GM18498 (cell line): ENCODE data around the gene NHERF1.

Experiments used
- ATAC-seq: cut with Tn5 transposase; IDR thresholded peaks from one replicate; pipeline ENCODE4 v1.9.1; 2021; ENCODE audit warnings: mild to moderate bottlenecking, moderate library complexity; ENCODE audit not compliant: unreplicated experiment

The NHERF1 gene

DNA sequence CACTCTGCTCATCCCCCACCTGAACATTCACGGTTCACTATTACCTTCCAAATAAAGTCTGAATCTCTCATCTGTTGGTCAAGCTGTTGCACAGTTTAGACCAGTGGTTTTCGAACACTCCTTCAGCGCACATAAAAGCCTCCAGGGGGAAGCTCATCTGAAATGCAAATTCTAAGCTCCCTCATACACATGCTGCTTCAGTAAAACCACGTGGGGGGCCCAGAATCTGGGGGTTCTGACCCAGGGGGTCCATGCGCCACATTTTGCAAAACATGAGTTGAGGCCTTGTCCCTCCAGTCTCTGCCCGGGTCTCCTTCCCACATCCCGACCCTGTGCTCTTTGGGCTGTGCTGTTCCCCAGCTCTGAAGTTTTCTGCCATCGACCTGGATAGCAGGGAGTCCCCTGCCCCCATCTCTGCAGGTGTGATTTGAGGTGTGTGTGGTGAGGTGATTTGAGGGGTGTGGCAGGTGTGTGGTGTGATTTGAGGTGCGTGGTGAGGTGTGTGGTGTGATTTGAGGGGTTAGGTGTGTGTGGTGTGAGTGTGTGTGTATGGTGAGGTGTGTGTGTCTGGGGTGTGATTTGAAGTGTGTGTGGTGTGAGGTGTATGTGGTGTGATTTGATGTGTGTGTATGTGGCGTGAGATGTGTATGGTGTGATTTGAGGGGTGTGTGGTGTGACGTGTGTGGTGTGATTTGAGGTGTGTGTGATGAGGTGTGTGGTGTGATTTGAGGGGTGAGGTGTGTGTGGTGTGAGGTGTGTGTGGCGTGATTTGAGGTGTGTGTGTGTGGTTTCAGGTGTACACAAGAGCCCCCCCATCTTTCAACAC, 16.2 kb upstream of the NHERF1 start:
- ATAC-seq: no peak

DNA sequence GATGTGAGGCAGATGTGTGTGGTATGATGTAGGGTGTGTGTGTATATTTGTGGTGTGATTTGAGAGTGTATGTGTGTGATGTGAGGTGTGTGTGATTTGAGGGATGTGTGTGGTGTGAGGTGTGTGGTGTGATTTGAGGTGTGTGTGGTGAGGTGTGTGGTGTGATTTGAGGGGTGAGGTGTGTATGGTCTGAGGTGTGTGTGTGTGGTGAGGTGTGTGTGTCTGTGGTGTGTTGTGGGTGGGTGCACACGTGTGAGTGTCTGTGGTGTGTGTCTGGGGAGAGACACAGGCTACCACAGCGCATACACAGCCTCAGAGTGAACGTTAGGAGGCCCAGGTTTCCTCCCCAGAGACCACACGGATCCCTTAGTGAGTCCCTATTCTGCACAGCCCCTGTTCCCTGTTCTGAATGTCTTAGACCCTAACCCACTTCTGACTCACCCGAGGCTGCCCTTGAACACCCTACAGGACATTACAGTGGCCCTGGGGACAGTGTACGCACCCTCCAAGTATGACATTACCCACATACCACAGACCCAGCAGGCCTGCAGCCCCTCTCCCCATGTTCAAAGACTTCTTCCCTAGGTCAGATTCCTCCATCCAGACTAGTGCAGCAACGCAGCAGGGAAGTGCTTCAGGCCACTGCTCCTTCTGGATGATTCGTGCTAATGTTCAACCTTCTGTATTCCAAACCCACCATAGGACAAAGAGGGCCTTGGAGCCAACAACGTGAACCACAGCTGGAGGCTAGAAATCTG, 14.9 kb upstream of the NHERF1 start:
- no peak for ATAC-seq

- ATAC-seq: no peak
These were observed 14.2 kb upstream of the NHERF1 start for GRCh38 chr17:74734256-74734655.

- peak; percentile 36 for ATAC-seq
These were observed 11.7 kb upstream of the NHERF1 start, which contains the start of gene RAB37 for GRCh38 chr17:74736513-74737298. Gene RAB37, plus strand, starts transcription at chr17:74737256. Its CDS starts 17 bp downstream, at chr17:74737273.

- no peak for ATAC-seq
These were observed 11.0 kb upstream of the NHERF1 start for GRCh38 chr17:74737299-74738050.

- peak; percentile 50 for ATAC-seq
These were observed 10.1 kb upstream of the NHERF1 start for GRCh38 chr17:74738051-74738996.

GRCh38 chr17:74739227-74739831, 9.1 kb upstream of the NHERF1 start:
- no peak for ATAC-seq

DNA sequence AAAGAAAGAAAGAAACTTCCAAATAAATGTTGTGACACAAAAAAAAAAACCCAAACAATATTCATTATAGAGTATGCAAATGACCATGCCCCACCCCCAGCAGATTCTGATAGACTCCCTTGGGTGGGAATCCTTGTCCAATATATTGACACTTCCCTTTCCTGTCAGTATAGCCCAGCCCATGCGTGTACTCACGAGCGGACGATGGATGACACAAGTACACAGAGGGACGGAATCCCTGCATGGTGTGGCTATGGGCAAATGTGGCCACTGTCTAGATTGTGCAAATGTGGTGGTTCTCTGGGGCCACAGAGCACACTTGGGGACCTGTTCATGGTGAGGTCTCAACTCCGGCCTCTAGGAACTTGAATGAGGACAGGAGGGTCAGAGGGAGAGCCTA, 8.3 kb upstream of the NHERF1 start:
- ATAC-seq: no peak

DNA sequence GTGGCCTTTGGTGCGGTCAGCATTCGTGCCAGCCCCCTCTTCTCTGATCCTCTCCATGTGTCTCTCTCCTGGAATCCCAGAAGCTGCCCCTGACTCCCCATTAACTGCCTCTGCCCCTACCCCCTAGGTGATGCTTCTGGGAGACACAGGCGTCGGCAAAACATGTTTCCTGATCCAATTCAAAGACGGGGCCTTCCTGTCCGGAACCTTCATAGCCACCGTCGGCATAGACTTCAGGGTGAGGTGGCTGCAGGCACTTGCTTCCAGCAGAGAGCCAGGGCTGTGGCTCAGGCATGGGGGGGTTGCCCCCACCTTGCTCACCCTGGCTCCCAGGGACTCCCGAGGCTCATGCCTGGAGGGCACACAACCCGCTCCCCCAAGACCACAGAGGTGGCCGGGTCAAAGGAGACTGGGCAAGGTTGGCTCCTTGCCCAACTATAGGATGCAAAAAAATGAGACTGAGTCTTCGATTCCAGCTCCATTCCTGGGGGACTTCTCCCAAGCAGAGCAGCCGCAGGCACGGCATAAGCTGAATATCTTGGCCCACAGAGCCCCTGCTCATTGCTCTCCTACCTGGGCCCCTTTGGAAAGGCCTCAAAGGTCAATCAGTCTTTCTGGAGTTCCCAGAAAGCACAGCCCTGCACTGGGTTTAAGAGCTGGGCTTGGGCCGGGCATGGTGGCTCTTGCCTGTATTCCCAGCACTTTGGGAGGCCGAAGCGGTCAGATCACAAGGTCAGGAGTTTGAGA, 7.6 kb upstream of the NHERF1 start:
- no peak for ATAC-seq

- peak; percentile 43 for ATAC-seq
These were observed 6.3 kb upstream of the NHERF1 start for GRCh38 chr17:74742153-74742515.

DNA sequence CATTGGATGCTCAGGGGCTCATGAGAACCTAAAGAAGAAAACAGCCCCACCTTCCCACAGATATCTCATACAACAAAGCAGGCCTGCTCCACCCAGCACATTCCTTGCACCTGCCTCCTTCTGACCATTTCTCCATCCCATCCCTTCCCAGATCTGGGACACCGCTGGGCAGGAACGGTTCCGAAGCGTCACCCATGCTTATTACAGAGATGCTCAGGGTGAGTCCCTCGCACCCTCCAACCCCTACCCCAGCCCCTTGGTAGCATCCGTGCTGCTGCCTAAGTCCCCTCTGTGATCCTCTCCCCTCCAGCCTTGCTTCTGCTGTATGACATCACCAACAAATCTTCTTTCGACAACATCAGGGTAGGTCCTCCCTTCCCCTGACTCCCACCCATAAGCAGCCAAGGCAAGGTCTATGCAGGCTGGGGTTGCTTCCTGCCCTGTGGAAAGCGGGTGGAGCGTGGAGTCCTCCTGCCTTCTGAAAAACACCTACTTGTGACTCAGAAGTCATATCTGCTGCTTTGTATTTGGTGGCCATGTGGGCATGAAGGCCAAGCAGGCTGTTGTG, 5.4 kb upstream of the NHERF1 start:
- ATAC-seq: no peak

GRCh38 chr17:74743755-74744154, 4.7 kb upstream of the NHERF1 start:
- ATAC-seq: no peak

DNA sequence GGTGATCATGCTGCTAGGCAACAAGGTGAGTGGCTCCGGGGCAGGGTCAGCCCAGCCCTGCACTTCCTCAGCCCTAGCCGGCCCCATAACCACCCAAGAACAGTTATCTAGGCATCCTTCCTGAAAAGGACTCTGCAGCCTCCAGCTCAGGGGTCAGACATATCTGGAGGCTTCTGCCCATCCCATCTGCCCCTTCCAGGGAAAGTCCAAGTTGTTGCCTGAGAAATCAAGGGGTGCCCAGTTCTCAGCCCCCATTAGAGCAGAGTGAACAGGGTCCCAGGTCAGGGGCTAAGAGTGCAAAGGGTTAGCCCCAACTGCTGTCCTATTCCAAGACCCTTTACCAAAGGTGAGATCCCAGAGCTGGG, 4.1 kb upstream of the NHERF1 start:
- no peak for ATAC-seq

DNA sequence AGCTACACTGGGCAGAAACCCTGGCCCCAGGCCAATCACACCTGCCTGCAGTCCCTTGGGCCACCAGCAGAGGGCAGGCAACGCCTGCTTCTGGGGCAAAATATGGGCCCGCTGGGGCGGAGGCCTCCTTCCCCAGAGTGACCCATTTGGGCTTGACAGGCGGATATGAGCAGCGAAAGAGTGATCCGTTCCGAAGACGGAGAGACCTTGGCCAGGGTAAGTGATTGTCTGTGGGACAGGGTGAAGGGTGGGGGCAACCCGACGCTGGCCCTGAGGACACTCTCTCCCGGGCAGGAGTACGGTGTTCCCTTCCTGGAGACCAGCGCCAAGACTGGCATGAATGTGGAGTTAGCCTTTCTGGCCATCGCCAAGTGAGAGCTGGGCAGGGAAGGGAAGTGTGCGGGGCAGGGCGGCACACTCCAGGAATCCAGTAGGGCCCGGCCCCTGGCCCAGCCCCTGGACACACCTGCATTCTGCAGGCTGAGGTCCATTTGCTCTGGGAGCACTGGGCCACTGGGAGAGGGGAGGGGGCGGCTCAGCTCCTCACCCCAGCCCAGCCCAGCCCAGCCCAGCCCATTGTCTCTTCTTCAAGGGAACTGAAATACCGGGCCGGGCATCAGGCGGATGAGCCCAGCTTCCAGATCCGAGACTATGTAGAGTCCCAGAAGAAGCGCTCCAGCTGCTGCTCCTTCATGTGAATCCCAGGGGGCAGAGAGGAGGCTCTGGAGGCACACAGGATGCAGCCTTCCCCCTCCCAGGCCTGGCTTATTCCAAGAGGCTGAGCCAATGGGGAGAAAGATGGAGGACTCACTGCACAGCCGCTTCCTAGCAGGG, 3.5 kb upstream of the NHERF1 start:
- ATAC-seq: no peak

DNA sequence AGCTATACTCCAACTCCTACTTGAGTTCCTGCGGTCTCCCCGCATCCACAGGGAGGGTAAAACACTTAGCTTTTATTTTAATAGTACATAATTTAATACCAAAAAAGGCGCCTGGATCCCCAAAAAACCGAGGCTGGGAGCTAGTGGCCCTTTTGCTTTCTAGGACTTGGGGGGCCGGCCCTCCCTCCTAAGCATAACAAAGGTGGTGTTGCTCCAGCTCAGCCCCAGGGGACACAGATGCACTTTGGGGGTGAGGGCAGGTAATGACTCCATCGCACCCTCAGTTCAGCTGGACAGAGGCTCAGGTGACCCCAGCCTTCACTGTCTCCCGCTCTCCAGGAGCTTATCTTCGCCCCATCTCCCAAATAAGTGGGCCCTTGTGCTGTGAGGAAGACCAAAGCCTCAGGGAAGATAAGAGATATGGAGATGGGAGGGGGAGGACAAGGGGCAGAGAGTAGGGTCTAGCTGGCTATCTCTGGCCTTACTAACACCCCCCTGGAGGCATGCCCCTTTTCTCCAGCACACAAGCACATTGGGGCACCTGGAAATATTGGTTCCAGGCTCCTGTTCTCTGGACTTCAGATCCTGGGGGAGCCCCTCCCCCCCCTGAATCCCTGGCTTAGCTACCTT, 2.8 kb upstream of the NHERF1 start:
- no peak for ATAC-seq

DNA sequence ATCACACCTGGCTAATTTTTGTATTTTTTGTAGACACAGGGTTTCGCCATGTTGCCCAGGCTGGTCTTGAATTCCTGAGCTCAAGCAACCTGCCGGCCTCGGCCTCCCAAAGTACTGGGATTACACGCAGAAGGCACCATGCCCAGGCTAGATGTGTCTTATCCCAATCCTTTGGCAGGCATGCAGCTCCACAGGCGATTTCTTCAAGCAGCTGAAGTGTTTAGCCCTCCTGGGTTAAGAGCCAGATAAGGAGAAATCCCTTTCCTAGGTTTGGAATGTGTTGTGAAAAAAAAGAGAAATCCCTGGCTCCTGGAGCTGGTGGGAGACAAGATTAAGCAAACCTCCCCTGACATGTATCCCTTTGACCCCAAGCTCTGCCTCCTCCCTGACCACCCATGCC, 2.1 kb upstream of the NHERF1 start:
- ATAC-seq: no peak

- ATAC-seq: no peak
These were observed 1.5 kb upstream of the NHERF1 start for GRCh38 chr17:74746922-74747321.
